ENCODE data around the gene ENTREP1.
"Not testable (repeated sequence)": the region's sequence is repeated elsewhere in the genome, so short reads cannot be mapped to it uniquely, and the experiment has no call there.

Gene ENTREP1

DNA sequence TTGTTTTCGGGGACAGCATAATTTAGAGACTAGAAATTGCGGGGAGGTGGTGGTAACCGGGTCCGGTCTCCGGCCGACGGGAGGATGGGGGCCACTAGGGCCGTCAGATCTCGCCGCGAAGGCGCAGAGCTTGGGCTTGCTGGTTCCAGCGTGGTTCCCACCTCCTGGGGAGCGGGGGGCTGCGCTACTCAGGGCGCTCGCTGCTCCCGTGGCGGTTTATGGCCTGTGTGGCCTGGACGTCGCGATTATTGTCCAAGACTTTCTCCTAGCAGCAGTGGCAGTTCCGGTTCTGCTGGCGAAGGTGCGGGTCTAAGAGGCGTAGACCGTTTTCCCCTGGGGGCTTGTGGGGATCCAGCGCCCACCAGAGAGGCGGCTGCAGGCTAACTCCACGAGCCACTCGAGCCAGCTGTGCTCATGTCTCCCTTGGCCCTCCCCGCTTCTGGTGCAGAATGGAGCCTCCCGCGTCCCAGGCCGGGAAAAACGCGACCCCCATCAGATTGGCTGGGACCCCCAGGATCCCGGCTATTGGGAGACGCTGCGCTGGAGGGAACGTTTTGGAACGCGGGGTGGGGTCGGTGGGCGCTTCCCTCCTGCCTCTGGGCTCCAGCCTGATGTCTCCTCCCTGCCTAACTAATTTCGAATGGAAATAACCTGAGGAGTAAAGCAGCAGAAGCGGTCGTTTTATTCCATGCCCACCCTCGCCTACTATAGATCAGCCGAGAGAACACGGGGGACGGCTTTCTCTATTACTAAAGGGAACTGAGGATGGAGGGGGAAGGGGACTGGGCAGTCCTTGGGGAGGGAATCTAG, 87.1 kb downstream of the ENTREP1 start:
- DNase-seq, result no peak

DNA sequence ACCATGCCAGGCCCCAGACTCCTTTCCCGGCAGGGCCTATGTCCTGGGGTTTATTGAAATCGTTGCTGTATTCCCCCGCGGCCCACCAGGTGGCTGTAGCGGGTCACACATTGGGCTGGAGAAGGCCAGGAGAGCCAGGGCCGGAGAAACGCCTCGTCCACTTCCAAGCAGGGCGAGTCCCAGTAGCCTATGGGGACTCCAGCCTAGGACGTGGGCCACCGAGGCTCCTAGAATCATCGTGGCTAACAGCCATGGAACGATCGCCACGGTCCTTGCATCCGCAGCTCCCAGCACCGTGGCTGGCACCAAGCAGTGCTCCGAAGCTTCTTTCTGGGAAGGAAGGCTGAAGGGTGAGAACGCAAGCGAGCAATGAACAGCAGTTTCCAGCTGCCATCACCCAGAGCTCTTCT, 87.7 kb downstream of the ENTREP1 start:
- no peak for DNase-seq

DNA sequence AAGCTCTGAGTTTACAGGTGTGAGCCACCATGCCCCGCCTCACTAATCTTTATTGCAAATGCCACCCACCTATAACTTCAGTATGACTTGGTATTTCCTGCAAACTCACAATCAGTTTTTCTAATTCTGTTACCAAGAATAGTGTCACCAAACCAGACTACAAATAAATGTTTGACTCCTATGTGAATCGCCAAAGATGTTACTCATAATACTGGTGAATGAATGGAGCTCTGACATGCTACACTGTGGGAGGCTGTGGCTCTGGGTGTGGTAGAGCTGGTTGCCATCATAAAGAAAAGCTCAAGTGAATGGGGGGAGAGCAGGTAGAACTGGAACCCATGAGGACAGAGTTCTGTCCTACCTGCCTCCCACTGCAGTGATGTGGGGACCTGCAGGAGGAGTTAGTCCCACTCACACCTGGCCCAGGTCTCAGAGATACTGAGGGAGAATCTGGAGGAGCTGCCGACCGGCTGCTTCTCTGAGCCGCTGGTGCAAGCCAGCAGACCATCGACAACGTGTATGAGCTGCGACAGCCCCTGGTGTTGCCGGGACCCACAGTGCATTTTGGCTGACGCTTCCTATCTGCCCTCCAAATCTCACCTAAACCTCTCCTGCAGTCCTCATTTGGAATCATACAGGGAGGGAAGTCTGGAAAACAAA, 95.7 kb downstream of the ENTREP1 start:
- no peak for DNase-seq

DNA sequence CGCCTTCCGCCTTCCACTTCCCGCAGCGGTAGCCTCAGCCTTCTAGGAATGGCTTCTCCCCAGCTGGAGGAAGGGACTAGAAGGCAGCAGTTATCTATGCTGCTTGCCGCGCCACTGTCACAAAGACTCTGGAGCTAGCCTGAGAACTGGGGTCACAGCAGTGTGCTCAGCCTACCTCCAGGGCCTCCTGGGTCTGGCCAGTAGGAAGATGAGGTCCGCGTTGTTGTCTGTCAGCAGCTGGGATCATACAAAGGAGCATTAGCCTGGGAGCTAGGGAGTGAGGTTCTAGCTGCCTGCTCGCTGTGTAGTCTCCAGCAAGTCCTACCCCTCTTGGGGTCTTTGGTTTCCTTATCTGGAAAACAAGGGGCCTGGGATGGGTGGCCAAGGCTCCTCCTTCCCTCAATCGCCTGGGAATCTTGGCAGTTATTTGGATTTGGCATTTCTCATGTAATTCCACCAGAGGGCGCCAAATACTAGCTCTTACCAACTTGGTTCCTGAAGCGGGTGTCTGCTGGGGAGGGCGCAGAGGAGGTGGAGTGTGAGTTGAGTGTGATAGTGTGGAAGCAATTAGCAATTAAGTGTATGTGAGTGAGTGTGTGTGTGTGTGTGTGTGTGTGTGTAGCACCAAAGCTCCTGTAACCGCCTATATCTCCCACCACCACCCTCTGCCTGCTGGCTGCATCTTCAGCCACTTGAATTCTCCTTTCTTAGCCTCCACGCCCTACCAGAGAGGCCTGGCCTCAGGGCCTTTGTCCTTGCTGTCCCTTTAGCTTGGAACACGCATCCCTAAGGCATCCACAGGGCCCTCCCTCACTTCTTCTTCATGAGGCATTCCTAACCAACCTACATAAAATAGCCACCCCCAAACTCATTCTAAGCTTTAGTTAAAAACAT, 97.1 kb downstream of the ENTREP1 start:
- DNase-seq, result peak; percentile 19

DNA sequence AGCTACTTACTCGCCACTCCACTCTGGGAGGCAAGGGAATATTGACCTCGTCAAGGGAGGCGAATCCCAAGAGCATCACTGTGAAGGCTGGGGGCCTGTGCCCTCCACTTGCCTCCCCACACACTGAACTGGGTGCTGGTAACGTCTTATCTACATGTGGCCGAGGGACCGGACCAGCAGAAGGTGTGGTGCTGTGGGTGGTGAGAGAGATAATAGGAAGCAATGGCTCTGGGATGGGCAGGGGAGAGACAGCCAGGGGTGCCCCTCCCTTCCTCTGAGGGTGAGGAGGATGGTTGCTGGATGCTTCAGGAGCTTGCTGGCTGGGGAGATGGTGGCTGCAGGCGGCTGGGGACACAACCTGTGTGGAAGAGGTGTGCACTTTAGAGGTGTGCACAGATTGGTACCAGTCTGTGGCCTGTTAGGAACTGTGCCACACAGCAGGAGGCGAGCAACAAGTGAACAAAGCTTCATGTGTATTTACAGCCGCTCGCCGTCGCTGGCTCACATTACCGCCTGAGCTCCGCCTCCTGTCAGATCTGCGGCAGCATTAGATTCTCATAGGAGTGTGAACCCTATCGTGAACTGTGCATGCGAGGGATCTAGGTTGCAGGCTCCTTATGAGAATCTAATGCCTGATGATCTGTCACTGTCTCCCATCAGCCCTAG, 100.3 kb downstream of the ENTREP1 start:
- DNase-seq, result no peak

DNA sequence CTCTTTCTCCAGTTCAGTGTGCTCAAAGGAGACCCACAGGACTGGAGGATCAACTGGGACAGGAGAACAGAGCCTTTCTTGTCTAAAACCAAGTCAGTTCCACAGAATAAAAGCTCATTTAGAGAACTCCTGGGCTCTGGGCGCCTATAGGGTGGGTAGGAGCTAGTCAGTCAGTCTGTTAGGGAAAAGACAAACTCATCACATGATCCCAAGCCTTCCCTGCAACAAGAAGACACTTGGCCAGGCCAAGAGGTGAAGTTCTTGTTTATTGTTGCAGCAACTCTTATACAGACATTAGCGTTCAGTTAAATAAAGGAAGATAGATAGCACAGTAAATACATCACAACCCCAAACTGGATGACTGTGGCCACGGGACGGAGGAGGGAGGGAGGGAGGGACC, 102.3 kb downstream of the ENTREP1 start:
- no peak for DNase-seq

DNA sequence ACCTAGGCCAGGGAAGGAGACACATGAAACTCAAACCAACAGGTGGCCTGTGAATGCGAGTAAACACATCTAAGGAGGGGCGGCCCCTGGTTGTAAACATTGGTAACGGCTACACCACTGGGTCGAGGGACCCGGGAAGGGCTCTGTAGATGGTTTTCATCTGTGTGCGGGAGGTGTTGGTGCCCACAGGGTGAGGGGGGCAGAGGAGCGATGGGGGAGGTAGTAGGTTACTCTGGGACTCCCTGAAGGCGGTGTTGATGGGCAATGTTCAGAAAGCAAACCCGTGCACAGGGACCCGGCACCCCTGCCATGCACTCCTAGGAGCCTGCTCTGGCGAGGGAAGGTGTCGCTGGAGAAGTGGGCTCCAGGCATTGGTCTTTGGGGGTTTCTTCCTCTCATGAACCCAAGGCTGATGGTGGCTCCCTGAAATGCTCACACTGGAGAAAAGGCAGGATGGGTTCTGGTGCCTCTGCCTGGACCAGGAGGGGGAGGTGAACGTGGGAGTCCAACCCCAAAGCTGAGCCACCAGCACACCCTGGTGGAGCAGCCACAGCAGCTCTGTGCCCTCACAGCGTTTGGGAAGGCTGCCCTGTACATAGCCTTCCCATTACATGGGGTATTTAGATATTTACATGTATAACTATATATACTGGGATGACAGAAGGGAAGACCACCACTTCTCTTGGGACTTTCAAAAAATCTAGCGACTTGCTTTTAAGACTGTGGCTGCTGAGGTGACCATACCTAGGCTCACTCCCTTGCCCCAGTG, 103.2 kb downstream of the ENTREP1 start:
- no peak for DNase-seq

DNA sequence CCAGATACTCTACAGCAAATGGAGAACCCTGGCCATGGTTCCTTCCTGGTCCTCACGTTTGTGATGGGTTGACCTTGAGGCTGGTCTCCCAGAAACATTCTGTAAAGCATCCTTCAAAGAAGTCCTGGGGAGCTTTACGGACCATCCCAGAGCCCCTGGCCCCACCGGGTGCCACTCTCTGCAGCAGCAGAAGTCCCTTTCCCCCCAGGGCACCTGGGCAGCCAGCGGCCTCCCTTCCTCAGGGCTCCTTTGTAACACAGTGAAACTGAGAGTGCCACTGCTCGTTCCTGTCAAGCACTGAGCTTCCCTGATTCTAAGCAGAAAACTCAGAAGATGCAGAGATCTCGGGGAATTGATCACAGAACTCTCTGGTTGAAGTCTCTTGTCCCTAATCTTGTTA, 104.3 kb downstream of the ENTREP1 start:
- no peak for DNase-seq

DNA sequence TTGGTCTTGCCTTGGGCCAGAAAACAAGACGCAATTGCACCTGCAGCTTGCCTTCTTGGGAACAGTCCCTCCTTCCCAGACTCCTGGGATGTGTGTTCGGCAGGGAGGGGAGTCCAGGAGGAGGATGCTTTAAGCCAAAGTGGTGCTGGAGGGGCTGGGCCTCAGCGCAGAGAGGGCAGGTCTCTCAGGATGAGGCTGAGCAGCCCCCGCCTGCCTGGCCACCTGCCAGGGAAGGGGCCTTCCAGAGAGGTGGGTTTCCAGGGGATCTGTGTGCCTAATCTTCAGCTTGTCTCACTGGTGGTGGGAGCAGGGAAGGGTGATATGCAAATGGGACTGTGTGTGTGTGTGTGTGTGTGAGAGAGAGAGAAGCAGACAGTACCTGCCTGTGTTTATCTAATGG, 105.2 kb downstream of the ENTREP1 start:
- DNase-seq, result no peak

DNA sequence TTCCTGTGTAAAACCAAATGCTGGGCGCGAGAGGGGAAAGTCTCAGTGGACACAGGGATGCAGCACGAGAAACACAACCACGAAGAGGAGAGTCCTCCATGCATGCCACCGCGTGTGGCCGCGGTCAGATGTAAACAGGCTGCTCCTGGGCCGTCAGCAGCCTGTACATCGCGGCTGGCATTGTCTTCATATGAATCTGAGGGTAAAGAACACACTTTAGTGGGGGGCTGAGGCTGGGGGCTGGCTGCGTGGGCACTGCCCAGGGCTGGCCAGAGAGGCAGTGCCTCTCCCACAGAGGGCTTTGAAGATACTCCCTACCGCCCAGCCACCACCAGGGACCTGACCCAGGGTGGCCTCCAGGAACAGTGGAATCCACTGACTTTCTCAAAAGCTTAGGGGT, 106.2 kb downstream of the ENTREP1 start:
- no peak for DNase-seq

DNA sequence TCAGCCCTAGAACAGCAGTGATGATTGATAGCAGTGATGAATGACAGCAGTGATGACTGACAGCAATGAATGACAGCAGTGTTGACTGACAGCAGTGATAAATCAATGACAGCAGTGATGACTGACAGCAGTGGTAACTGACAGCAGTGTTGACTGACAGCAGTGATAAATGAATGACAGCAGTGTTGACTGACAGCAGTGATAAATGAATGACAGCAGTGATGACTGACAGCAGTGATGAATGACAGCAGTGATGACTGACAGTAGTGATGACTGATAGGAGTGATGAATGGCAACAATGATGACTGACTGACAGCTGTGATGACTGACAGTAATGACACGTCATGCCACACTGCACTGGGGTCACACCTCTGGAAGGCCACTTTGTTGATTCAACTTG, 106.8 kb downstream of the ENTREP1 start:
- DNase-seq, result no peak

DNA sequence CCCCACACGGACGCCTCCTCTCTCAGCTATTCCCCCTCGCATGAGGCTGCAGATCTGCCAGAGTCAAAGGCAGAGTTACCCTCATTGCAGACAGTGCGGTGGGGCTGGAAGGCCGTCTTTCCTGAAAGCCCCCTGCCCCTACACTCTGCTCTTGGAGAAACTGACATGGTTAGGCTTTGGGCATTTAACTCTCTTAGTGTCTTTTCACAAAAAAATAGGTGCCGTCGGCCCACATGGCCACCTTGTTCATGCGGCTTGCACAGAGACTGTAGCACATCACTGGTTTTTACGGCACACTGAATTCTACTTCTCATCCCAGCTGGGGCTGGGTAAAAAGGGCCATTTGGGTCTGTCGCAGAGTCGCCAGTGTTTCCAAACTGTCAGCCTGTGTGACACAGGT, 107.6 kb downstream of the ENTREP1 start:
- DNase-seq, result no peak

DNA sequence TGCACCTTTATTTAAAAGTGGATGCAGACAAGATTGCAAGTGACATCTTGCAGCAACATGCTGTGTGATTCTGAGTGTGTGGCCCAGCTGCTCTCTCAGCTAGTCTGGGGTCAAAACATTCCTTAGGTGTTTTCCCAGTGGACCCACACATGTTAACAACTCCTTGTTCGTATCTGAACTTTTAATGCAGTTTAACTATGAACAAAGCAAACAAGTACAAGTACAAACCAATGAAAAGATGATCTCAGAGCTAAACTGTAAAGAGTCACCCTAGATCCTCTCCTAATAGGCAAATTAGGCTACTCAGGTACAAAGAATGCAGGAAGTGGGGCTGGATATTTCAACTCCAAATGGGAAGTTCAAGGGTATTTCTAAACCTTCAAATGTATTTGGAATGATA, 108.4 kb downstream of the ENTREP1 start:
- DNase-seq, result no peak

DNA sequence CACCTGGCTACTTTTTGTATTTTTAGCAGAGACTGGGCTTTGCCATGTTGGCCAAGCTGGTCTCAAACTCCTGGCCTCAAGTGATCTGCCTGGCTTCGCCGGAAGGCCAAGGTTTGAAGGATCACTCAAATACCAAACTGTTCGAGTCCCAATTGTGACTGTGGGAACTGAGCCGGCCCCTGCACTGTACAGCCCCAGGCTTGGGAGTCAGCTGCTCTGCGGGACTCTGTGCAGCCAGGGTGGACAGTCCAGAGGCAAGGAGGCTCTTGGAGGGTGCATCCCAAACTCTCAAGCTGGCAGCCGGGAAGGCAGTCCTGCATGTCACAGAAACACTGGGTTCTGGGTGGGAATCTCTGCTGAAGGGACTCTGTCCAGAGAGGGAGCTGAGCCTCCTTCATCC, 109.0 kb downstream of the ENTREP1 start:
- no peak for DNase-seq

DNA sequence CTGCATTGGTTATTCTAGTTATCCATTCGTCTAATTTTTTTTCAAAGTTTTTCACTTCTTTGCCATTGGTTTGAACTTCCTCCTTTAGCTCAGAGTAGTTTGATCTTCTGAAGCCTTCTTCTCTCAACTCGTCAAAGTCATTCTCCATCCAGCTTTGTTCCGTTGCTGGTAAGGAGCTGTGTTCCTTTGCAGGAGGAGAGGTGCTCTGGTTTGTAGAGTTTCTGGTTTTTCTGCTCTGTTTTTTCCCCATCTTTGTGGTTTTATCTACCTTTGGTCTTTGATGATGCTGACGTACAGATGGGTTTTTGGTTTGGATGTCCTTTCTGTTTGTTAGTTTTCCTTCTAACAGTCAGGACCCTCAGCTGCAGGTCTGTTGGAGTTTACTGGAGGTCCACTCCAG, 114.6 kb downstream of the ENTREP1 start:
- DNase-seq, result not testable (repeated sequence)

DNA sequence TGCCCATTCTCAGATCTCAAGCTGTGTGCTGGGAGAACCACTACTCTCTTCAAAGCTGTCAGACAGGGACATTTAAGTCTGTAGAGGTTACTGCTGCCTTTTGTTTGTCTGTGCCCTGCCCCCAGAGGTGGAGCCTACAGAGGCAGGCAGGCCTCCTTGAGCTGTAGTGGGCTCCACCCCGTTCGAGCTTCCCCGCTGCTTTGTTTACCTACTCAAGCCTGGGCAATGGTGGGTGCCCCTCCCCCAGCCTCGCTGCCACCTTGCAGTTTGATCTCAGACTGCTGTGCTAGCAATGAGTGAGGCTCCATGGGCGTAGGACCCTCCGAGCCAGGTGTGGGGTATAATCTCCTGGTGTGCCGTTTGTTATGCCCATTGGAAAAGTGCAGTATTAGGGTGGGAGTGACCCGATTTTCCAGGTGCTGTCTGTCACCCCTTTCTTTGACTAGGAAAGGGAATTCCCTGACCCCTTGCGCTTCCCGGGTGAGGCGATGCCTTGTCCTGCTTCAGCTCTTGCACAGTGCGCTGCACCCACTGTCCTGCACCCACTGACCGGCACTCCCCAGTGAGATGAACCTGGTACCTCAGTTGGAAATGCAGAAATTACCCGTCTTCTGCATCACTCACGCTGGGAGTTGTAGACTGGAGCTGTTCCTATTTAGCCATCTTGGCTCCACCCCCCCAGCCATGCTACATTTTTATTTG, 115.4 kb downstream of the ENTREP1 start:
- DNase-seq, result not testable (repeated sequence)
